Cerebellar nuclear complex (tissue), 1 donor: ENCODE data around the gene MMD.

Source experiments
- DNase-seq, 2 experiments: peaks; one replicate each; lab custom pipeline; 2025; lab: John Stamatoyannopoulos, UW

Gene MMD

GRCh38 chr17:55348749-55349354 is 72.8 kb downstream of the MMD start:
- DNase-seq: peak in 1 of 2 experiments; percentile 28

GRCh38 chr17:55347341-55347740 is 74.3 kb downstream of the MMD start:
- no peak for DNase-seq

- no peak for DNase-seq
Measured at GRCh38 chr17:55346658-55347057, 75.0 kb downstream of the MMD start.

DNA sequence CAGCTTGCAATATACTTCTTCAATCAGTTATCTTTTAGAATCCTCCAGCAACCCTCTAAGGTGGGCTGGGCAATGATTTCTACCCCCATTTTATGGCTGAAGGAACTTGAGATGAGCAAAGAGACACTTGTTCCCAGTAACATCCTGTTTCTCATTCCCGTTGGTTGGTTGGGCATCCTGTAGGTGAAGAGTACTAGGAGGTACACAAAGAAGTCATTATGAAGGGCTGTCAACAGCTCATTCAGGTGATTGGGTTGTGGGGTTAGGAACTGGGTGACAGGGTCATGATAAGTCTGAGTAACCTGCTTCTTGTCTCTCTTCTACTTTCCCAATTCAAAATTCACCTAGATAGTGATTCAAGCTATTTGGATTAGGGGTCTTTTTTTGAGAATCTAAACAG is 76.5 kb downstream of the MMD start:
- no peak for DNase-seq

DNA sequence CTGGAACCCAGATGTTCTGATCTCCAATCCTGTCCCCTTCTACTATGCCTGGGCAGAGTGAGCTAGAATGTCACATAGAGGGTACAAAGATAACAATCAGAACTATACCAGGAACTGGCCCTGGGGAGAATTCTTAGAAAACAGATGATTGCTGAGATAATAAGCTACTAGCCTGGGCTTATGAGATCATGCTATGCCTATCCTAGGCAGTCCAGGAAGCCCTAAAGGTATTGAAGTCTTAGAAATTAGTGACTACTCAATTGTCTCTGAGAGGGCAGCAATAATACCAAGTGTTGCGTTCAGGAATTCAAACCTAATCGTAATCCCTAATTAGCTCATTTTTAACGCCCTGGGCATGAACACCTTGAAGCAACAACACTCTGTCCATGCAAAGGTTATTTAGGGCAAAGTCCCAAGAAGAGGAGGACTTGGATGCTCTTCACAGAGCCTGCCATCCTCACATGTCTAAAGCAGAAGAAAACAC is 77.1 kb downstream of the MMD start:
- DNase-seq: no peak

- no peak for DNase-seq
Measured at GRCh38 chr17:55343900-55344513, 77.6 kb downstream of the MMD start.

- no peak for DNase-seq
Measured at GRCh38 chr17:55342800-55343585, 78.6 kb downstream of the MMD start.
